ENCODE measurements around the gene FBN2.
A peak's percentile ranks its signal among the peaks of the same experiment; 100 is the strongest.
"Not testable (repeated sequence)": the region's sequence is repeated elsewhere in the genome, so short reads cannot be mapped to it uniquely, and the experiment has no call there.

FBN2 gene

GRCh38 chr5:128334010-128334716 lies 203.9 kb downstream of the FBN2 start:
- no peak overlapping the region for H3K27ac ChIP-seq
- TF ChIP-seq ZFX (IDR thresholded peaks at IDR 0.05) = no peak
- no peak for TF ChIP-seq CTCF (conservative IDR thresholded peaks at IDR 0.05)

GRCh38 chr5:128331261-128331660 lies 206.8 kb downstream of the FBN2 start:
- no peak overlapping the region for H3K27ac ChIP-seq
- TF ChIP-seq CTCF (conservative IDR thresholded peaks at IDR 0.05) (no peak), ZFX (IDR thresholded peaks at IDR 0.05) (no peak)

GRCh38 chr5:128329386-128329939 lies 208.6 kb downstream of the FBN2 start:
- no peak for TF ChIP-seq CTCF (conservative IDR thresholded peaks at IDR 0.05)
- no peak for TF ChIP-seq ZFX (IDR thresholded peaks at IDR 0.05)
- no peak overlapping the region for H3K27ac ChIP-seq

- H3K27ac ChIP-seq = no peak overlapping the region
- no peak for TF ChIP-seq CTCF (conservative IDR thresholded peaks at IDR 0.05)
- TF ChIP-seq ZFX (IDR thresholded peaks at IDR 0.05) = no peak
Observed at GRCh38 chr5:128328446-128328845, 209.6 kb downstream of the FBN2 start.

GRCh38 chr5:128328007-128328406 lies 210.0 kb downstream of the FBN2 start:
- H3K27ac ChIP-seq = no peak overlapping the region
- TF ChIP-seq CTCF (conservative IDR thresholded peaks at IDR 0.05) (no peak), ZFX (IDR thresholded peaks at IDR 0.05) (no peak)

- not testable (repeated sequence) for H3K27ac ChIP-seq
Observed at GRCh38 chr5:128321418-128321817, 216.6 kb downstream of the FBN2 start.

GRCh38 chr5:128318691-128319090 lies 219.4 kb downstream of the FBN2 start:
- no peak overlapping the region for H3K27ac ChIP-seq
- TF ChIP-seq CTCF (conservative IDR thresholded peaks at IDR 0.05) (no peak), ZFX (IDR thresholded peaks at IDR 0.05) (no peak)

- TF ChIP-seq CTCF (conservative IDR thresholded peaks at IDR 0.05) = no peak
- TF ChIP-seq ZFX (IDR thresholded peaks at IDR 0.05) = no peak
- peak overlapping the region; percentile 42; the same call in 1 of the 2 replicates for H3K27ac ChIP-seq
Observed at GRCh38 chr5:128317481-128317880, 220.6 kb downstream of the FBN2 start.

Measured in C4-2B (cell line).